Activated T-cell treated with anti-CD3 and anti-CD28 coated beads, Interleukin-2, amount 50 U/mL, for 72 hours (primary cell): ENCODE results near the gene STXBP4. TPM values are rescaled to one million over a fixed set of nuclear protein-coding genes. Genes with fewer than 3 reads are reported as not detected.

Experiments
- ATAC-seq, 2 donors: fragments of 150-1000 bp; cut with Tn5 transposase; replicated peaks in 1 of 2; 2 replicates each; pipeline ENCODE4 v1.10.0; 2021; ENCODE audit warnings: moderate library complexity in 2 of 2, mild to moderate bottlenecking in 1 of 2
- DNase-seq, 2 donors: peaks; one replicate each; pipeline ENCODE4 v3.0.0; 2021 to 2022; ENCODE audit warnings: mixed read lengths in 1 of 2
- H3K27ac Mint-ChIP-seq: one replicate; pipeline ENCODE4 v1.8.0; 2022; ENCODE audit warnings: mild to moderate bottlenecking, moderate library complexity, mixed read lengths
- H3K27me3 Mint-ChIP-seq: one replicate; pipeline ENCODE4 v1.8.0; 2022; ENCODE audit warnings: low read depth, mixed read lengths
- H3K36me3 Mint-ChIP-seq, 2 donors: one replicate each; pipeline ENCODE4 v1.8.0; 2022; ENCODE audit warnings: mixed read lengths in 2 of 2, mild to moderate bottlenecking in 1 of 2; ENCODE audit not compliant: insufficient read depth in 2 of 2
- H3K4me1 Mint-ChIP-seq: one replicate; pipeline ENCODE4 v1.8.0; 2022; ENCODE audit warnings: low read depth, mixed read lengths
- H3K4me3 Mint-ChIP-seq, 2 donors: one replicate each; pipeline ENCODE4 v1.8.0; 2022; ENCODE audit warnings: mild to moderate bottlenecking in 2 of 2, mixed read lengths in 2 of 2, moderate library complexity in 2 of 2
- H3K9me3 Mint-ChIP-seq, 2 donors: one replicate each; pipeline ENCODE4 v1.8.0; 2022; ENCODE audit warnings: mixed read lengths in 2 of 2
- total RNA-seq, 2 donors: library from RNA; stranded (reverse); gene quantifications; one replicate each; pipeline ENCODE4 v1.2.3, GENCODE V29; 2022

STXBP4 gene
- total RNA-seq, 2 donors from 2014 or later: 6.3 to 6.4 TPM

DNA sequence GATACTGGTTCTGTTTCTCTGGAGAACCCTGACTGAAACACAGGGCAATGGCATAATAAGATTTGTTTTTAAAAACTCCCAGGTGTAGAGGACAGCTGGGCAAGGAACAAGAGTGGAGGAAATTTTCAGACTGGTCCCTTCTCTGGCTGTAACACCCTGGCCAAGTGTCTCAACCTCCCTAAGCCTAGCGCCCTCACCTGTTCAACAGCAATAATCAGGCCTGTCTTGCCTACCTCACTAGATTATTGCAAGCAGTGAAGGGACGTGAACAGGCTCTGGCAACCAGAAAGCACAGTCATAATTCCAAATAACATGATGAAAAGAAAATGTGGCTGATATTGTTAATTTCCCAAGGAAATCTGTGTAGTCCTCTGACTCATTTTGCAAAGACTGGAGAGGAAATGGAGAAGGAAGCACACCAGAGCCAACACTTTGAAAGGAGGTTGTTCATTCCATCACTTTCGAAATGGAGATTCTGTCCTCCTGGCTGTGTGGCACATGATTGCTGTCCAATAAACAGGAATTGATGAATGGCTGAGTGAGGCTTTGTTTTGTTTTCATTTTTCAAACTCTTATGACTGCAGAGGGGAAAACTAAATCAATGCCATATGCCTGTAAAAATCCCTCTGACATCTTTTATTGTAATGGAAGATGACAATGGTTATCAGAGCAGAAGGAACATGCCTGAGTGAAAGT lies 208.7 kb downstream of the STXBP4 start:
- H3K36me3 Mint-ChIP-seq: peaks cover 5 to 6% of the 10 kb centered on the region in 2 donors
- H3K4me3 Mint-ChIP-seq: no peak overlapping the region
- no peak overlapping the region for H3K27ac Mint-ChIP-seq
- ATAC-seq (no peak), DNase-seq (no peak)
- no peaks in the 10 kb centered on the region for H3K4me1 Mint-ChIP-seq
- no peaks in the 10 kb centered on the region for H3K27me3 Mint-ChIP-seq
- H3K9me3 Mint-ChIP-seq: peaks cover 10% of the 10 kb centered on the region in 2 donors

DNA sequence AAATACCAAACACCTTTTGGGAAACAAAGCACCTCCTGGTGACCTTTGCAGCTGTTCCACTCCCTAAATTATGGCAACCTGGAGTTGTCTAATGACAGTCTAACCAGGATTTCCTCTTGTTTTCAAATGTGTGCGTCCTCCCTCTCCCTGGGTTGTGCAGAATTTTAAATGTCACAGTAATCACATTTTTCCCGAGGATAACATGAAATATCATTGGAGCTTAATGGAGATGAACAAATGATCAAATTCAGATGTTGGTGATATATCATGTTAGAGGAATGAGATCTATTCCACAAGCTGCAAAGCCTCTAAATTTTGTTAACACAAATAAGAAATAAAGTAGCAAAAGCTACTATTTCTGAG lies 209.3 kb downstream of the STXBP4 start:
- no peak for ATAC-seq
- Mint-ChIP-seq H3K4me3 (no peak overlapping the region), H3K27me3 (no peaks in the 10 kb centered on the region), H3K9me3 (peaks cover 10 to 12% of the 10 kb centered on the region in 2 donors), H3K4me1 (no peaks in the 10 kb centered on the region), H3K36me3 (peaks cover 5 to 8% of the 10 kb centered on the region in 2 donors), H3K27ac (no peak overlapping the region)
- no peak for DNase-seq

DNA sequence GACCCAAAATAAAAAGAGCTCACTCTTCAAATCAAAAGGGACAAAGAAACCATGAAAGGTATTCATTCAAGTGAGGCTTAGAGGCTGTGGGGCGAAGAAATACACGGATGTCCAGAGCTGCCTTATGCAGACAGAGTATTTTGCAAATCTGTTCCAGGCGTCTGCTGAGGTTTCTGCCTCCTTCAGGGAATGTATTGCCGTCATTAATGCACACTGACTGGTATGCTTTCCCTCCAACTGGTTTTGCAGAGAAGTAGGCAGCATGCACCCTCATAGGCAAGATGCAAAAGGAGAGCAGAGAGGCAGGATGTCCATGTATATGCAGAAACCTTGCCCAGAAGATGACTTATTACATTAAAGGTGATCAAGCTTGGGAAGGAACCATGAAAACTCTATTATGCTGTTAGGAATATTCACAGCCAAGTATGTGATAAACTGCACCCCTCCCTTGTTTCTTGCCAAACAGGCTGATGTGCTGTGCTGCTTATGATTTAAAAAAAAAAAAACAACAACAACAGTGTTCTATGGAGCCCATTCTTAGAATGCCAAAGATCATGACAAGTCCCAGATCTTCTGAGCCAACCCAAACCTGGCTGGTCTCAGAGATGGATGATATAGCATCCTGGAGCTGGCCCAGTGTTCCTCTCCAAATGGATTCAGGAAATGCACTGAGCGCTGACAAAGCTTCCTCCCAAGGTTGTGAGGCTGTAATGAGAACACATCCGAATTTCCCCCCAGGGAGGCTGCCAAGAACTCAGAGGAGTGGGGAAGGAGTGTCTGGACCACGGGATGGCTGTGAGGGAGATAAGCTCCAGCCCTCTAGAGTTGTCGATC lies 218.6 kb downstream of the STXBP4 start:
- Mint-ChIP-seq H3K27ac (no peak overlapping the region), H3K4me3 (no peak overlapping the region), H3K27me3 (no peaks in the 10 kb centered on the region), H3K4me1 (no peaks in the 10 kb centered on the region), H3K9me3 (peaks cover 2 to 4% of the 10 kb centered on the region in 2 donors), H3K36me3 (peaks cover 0 to 4% of the 10 kb centered on the region in 2 donors)
- DNase-seq (no peak), ATAC-seq (no peak)

DNA sequence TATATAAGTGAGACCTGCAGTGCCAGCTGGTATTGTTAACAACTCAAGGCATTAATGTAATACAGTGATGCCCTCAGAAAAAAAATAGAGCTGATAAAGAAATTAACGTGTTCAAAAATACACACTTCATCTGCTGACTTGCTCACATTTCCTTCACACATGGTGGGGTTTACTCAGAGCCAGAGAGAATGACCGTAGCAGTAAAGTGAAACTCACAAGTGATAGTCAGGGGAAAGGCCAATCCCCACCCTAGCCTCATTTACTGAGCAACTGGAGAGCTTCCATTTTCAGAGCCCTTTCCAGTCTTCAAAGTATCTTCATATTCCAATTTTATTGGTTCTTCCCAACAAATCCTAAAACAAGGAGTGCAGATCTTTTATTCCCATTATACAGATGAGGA lies 222.2 kb downstream of the STXBP4 start:
- no peaks in the 10 kb centered on the region for H3K4me1 Mint-ChIP-seq
- peaks cover 6% of the 10 kb centered on the region for H3K27me3 Mint-ChIP-seq
- no peak for DNase-seq
- H3K36me3 Mint-ChIP-seq: no peaks in the 10 kb centered on the region
- ATAC-seq: no peak
- no peak overlapping the region for H3K27ac Mint-ChIP-seq
- H3K4me3 Mint-ChIP-seq: no peak overlapping the region
- H3K9me3 Mint-ChIP-seq: no peaks in the 10 kb centered on the region

DNA sequence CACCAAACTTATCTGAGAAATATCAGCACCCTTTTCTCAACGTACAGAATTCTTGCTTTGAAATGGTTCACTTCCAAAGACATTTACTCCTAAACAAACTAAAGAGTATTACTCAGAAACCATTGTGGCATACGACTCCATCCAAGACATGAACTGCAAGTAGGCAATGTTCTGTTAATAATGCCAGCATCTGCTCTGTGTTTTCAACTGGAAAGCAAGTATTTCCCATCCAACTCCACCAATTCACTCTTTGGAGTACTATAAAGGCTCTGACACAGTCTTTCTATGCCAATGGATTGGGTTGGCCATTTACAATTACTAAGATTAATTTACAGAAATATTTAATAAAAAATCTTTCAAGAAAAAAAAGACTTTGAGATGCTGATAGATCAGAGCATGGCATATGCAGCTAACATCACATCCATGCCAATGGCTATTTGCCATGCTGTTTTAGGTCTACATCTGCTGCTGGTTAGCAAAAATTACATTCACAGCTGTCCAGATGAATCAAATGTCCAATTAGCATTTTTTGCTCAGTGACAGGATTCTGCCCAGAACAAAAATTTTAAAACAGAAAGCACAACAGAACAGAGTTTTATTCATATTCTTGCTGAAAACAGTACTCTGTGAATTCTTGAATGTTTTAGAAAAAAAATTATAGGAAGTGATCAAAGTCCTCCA lies 230.3 kb downstream of the STXBP4 start:
- DNase-seq: no peak
- Mint-ChIP-seq H3K27me3 (peaks cover 29% of the 10 kb centered on the region), H3K27ac (no peak overlapping the region), H3K4me3 (no peak overlapping the region), H3K36me3 (no peaks in the 10 kb centered on the region), H3K4me1 (no peaks in the 10 kb centered on the region), H3K9me3 (no peaks in the 10 kb centered on the region)
- ATAC-seq: no peak

DNA sequence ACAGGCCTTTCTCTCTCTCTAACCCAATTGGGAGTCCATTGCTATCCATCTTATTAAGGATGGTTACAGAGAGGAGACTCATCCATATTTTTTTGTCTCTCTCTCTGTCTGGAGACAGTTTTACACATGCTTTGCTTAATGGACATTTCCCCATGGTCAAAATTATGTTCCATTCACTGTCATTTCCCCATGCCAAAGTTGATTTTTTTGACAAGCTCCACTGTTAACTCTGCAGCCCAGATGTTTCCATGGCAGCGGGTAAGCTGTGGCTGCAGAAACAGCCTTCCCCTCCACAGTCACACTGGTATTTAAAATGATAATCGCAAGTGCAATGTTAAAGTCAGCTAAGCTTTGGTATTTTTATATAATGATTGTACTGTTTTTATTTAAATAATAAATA lies 232.3 kb downstream of the STXBP4 start:
- Mint-ChIP-seq H3K27me3 (peaks cover 33% of the 10 kb centered on the region), H3K27ac (no peak overlapping the region), H3K36me3 (peaks cover 0 to 4% of the 10 kb centered on the region in 2 donors), H3K4me3 (no peak overlapping the region), H3K9me3 (no peaks in the 10 kb centered on the region), H3K4me1 (no peaks in the 10 kb centered on the region)
- no peak for DNase-seq
- no peak for ATAC-seq

DNA sequence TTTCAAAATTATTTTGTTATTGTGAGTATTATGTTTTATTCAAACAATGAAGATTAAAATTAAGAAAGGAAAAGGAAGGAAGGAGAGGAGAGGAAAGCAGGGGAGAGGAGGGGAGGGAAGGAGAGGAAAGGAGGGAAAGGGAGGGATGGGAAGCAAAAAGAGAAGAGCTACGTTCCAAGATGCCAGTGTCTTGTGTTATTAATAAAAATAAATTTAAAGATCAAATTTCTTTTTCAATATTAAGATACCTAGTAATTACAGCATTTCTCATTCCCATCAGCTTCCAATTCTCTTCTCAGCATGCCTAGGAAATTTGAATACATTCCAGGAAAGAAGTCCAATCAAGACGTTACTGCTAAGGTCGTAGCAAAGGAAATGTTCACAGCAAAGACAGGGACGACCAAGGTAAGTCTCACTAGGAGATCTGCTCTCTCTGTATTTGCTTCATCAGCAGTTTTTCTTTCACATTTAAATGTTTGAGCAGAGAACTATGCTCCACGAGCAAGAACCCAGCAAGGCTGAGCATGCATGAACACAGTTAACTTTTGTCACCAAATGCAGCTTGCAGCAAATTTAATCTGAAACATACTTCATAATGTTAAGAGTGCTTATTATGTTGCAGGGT lies 232.9 kb downstream of the STXBP4 start:
- peaks cover 0 to 4% of the 10 kb centered on the region in 2 donors for H3K36me3 Mint-ChIP-seq
- H3K27me3 Mint-ChIP-seq: peaks cover 29% of the 10 kb centered on the region
- no peak overlapping the region for H3K4me3 Mint-ChIP-seq
- no peaks in the 10 kb centered on the region for H3K4me1 Mint-ChIP-seq
- no peak for DNase-seq
- H3K27ac Mint-ChIP-seq: no peak overlapping the region
- no peak for ATAC-seq
- H3K9me3 Mint-ChIP-seq: no peaks in the 10 kb centered on the region

DNA sequence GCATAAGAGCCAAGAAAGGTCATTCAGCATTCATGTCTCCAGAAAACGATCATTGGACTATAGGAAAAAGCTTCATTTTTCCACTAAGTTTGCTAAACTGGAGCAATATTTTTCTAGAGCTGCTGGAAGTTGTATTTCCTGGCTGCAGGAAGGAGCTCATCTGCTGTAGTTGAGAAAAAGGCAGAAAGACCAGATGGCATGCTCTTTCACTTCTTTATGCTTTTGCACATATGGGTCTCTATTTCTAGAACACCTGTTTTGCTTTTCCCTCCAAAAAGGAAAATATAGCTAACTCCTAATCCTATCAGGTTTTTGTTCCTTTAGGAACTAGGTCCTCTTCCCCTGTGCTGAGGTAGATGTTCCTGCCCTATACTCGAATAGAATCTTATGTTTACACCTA lies 234.3 kb downstream of the STXBP4 start:
- no peak overlapping the region for H3K4me3 Mint-ChIP-seq
- no peak overlapping the region for H3K27ac Mint-ChIP-seq
- ATAC-seq (no peak), DNase-seq (no peak)
- H3K36me3 Mint-ChIP-seq: peaks cover 0 to 4% of the 10 kb centered on the region in 2 donors
- H3K9me3 Mint-ChIP-seq: no peaks in the 10 kb centered on the region
- H3K27me3 Mint-ChIP-seq: peaks cover 25% of the 10 kb centered on the region
- H3K4me1 Mint-ChIP-seq: no peaks in the 10 kb centered on the region

DNA sequence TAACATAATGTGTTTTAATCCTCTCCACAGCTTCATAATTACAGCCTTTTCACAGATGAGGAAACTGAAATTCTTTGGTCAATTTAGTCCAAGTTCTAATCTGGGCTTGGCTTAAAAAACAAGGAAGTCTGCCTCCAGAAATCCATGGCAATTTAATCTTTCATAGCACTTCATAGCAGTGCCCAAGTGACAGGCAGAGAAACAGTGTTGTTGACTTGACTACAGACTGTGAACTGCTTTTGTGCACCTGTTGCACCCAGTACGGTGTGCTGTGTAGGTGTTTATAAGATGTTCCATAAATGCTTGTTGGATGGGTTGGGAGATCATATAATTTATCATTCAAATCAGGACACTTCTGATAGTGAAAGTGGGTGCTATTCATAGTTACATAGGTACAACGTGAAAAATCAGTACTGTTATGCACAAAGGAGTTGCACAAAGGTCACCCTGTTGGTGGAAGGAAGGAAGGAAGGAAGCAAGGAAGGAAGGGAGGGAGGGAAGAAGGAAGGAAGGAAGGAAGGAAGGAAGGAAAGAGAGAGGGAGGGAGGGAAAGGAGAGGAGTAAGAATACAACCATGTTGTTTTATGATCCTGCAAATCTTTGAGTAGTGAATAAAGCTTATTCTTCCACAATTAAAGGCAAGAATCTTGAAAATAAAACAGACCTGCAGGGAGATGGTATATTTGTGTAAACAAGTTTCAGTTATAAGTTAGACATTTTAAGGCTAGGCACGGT lies 239.7 kb downstream of the STXBP4 start:
- H3K9me3 Mint-ChIP-seq: no peaks in the 10 kb centered on the region
- H3K4me3 Mint-ChIP-seq: no peak overlapping the region
- ATAC-seq (no peak), DNase-seq (no peak)
- H3K36me3 Mint-ChIP-seq: peaks cover 0 to 4% of the 10 kb centered on the region in 2 donors
- peaks cover 16% of the 10 kb centered on the region for H3K27me3 Mint-ChIP-seq
- no peak overlapping the region for H3K27ac Mint-ChIP-seq
- H3K4me1 Mint-ChIP-seq: no peaks in the 10 kb centered on the region

DNA sequence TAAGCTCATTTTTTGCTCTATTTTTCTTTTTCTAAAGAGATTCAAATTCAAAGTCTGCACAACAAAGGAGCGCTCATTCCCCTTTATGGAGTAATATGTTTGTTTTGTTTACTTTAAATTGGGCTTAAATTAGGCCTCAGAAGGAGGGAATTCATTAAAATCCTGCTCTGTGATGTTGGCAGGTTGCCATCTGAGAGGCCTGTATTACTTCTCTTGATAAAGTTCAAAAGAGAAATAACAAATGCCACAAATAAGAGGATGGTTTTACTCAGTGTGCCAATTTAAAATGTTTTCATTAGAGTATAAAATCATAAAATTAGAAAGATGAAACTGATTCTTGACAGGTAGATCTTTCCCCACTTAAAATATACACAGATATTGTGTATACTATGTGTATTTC lies 241.7 kb downstream of the STXBP4 start:
- no peak for ATAC-seq
- H3K4me3 Mint-ChIP-seq: no peak overlapping the region
- DNase-seq: no peak
- H3K36me3 Mint-ChIP-seq: no peaks in the 10 kb centered on the region
- no peaks in the 10 kb centered on the region for H3K4me1 Mint-ChIP-seq
- H3K27ac Mint-ChIP-seq: no peak overlapping the region
- peaks cover 5% of the 10 kb centered on the region for H3K27me3 Mint-ChIP-seq
- H3K9me3 Mint-ChIP-seq: no peaks in the 10 kb centered on the region

DNA sequence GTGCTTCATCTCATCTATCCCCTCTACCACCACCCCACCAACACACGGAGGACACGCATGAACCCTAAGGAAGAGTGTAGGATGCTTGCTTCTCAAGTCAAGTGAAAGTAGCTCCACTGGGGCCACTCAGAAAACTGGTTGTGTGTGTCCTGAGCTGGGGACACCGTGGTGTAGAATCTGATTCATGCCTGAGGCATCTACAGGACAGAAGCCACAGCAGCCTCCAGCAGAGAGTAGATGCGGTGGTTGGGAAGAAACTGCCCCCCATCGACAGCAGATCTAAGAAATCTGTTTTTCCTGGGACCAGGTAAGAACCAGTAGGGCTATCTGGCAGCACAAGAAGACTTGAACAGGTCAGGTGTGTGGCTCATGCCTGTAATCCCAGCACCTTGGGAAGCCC lies 244.3 kb downstream of the STXBP4 start:
- no peak overlapping the region for H3K4me3 Mint-ChIP-seq
- H3K4me1 Mint-ChIP-seq: no peaks in the 10 kb centered on the region
- no peak overlapping the region for H3K27ac Mint-ChIP-seq
- H3K27me3 Mint-ChIP-seq: no peaks in the 10 kb centered on the region
- no peak for DNase-seq
- ATAC-seq: no peak
- H3K9me3 Mint-ChIP-seq: no peaks in the 10 kb centered on the region
- no peaks in the 10 kb centered on the region for H3K36me3 Mint-ChIP-seq

DNA sequence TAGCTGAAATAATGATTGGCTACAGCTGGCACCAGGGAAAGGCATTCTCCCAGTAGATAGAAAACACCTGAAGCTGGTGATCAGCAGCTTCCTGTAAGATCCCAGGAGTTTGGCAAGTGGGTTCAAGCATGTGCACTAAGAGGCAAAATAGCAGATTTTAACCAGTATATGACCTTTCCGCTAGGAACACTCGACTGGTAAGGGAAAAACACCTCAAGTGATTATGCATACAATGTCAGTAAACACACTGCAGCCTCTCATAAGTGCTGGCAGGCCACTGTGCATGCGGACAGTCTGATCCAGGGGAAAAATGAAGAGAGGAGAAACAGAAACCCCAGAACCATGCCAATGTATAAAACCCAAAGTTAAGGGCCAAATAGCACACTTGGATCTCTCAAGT lies 247.1 kb downstream of the STXBP4 start:
- Mint-ChIP-seq H3K27ac (no peak overlapping the region), H3K4me1 (no peaks in the 10 kb centered on the region), H3K9me3 (no peaks in the 10 kb centered on the region), H3K4me3 (no peak overlapping the region), H3K27me3 (peaks cover 6% of the 10 kb centered on the region), H3K36me3 (no peaks in the 10 kb centered on the region)
- no peak for DNase-seq
- ATAC-seq: no peak
